GM13976 (cell line): ENCODE results near the gene NCAPG2.

Experiments used
- DNase-seq: peaks from one replicate; pipeline ENCODE4 v3.0.0; 2012; ENCODE audit warnings: low spot score
- in situ Hi-C: fragments of 300-500 bp; cut with MboI; formaldehyde crosslinking; loops from one replicate; pipeline ENCODE4 v1.12.0; 2022; ENCODE audit warnings: low sequenced_read_pairs, mixed read lengths, inconsistent platforms; ENCODE audit not compliant: unreplicated experiment
- TF ChIP-seq, protein P1 (sequence below): IDR thresholded peaks from 2 replicates; pipeline ENCODE4 v1.5.1; 2012; ENCODE audit warnings: borderline replicate concordance, mild to moderate bottlenecking; ENCODE audit not compliant: insufficient read depth; ENCODE audit errors: extremely low read depth, missing control alignments, control extremely low read depth

Gene NCAPG2

DNA sequence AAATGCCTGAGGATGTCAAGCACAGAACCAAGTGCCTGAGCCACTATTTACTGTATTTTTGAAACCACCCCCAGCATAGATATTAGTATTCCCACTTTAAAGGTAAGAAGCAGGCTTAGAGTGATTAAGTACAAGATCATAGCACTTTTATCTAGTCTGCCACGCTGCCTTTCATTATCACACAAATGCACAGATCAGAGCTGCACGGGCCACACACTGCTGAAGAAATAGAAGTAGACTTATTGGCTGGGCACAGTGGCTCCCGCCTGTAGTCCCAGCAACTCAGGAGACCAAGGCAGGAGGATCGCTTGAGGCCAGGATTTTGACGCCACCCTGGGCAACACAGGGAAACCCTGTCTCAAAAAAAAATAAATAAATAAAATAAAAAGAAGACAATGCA lies 38.2 kb downstream of the NCAPG2 start:
- in situ Hi-C loops = no loop called here
- TF ChIP-seq, protein P1, sequence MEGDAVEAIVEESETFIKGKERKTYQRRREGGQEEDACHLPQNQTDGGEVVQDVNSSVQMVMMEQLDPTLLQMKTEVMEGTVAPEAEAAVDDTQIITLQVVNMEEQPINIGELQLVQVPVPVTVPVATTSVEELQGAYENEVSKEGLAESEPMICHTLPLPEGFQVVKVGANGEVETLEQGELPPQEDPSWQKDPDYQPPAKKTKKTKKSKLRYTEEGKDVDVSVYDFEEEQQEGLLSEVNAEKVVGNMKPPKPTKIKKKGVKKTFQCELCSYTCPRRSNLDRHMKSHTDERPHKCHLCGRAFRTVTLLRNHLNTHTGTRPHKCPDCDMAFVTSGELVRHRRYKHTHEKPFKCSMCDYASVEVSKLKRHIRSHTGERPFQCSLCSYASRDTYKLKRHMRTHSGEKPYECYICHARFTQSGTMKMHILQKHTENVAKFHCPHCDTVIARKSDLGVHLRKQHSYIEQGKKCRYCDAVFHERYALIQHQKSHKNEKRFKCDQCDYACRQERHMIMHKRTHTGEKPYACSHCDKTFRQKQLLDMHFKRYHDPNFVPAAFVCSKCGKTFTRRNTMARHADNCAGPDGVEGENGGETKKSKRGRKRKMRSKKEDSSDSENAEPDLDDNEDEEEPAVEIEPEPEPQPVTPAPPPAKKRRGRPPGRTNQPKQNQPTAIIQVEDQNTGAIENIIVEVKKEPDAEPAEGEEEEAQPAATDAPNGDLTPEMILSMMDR = no peak

DNA sequence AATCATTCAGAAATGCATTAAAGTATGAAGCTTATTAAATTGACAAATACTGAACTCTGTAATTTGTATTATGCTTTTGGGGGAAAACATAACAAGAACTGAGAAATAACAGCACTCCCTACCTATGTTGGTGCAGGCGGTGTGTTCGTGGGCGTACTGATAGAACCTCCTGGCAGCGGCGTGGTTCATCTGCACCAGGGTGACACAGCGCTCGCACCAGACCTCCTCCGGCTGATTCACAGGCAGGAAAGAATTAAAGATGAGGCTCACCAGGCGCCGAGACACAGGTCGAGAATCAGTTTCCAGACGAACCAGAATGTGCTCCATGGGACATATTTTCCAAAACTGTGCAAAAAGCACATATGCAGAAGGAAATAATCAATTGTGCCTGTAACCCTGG lies 40.2 kb downstream of the NCAPG2 start:
- DNase-seq = no peak
- in situ Hi-C loops = no loop called here
- TF ChIP-seq, protein P1 = no peak

More for the DNA sequence above, 38.2 kb downstream of the NCAPG2 start:
- DNase-seq = no peak

DNA sequence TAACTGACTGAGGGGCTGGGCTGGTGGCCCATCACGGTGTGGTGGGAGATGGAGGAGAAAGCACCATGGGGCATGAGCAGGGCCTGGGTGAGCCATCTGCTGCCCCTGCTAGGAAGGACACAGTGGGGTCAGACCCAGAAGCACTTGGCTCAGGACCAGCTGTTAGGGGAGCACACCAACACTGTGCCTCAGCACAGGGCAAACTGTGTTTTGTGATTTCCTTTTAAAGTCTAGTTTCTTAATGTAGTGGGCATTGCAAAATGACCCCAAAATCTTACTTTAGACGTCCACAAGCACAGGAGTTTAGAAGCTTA lies 41.2 kb downstream of the NCAPG2 start:
- in situ Hi-C loops = no loop called here
- TF ChIP-seq, protein P1 = no peak
- no peak for DNase-seq

DNA sequence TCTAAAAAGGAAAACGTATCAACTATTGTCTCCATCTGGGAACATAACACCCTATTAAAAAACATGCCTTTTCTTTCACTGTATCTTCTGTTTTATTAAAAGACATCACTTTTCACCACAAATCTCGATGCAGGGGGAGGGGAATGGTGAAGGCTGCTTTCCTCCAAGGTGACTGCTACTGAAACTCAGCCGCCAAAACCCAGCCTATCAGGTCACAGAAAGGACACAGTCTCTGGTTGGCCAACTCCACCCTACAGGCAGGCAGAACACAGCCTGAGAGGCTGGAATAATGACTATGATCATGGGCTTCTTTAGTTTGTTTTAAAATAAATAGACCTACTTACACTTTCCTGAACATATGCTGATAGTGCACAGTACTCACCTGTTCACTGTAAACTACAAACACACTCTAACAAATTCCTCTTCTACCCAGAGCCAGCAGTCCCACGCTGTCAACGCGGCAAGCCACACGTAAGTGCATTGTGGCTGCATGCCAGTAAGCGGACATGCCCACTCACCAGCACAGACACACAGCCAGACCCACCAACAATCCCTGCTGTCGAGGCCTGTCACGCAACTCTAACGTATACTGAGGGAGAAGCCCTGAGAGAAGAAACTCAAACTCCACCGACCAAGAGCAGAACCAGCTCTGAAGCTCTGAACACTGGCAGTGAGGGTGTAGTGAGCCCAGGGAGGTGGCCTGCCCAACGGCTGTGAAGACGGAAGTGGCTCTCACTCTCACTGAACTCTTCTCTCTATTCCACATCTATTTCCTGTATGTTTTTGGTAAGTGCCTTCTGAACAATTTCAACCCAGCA lies 41.8 kb downstream of the NCAPG2 start:
- in situ Hi-C loops = no loop called here
- no peak for DNase-seq
- TF ChIP-seq, protein P1 = no peak

DNA sequence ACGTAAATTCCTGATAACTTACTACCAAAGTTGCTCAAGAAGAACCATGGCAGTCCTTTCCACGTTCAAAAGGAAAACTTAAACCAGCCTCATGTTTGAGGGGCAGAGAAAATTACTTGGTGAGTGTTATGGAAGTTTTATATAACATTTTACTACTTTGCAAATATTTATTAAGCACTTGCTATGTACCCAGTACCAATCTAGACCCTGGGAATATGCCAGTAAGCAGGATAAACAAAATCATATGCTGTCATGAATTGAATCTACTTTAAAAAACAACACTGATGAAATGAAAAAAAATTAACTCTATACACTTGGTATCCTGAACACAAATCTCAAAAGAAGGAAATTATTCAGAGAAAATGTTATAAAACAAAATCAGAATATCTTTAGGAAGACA lies 46.1 kb downstream of the NCAPG2 start:
- in situ Hi-C loops = no loop called here
- TF ChIP-seq, protein P1 = no peak
- DNase-seq = no peak

DNA sequence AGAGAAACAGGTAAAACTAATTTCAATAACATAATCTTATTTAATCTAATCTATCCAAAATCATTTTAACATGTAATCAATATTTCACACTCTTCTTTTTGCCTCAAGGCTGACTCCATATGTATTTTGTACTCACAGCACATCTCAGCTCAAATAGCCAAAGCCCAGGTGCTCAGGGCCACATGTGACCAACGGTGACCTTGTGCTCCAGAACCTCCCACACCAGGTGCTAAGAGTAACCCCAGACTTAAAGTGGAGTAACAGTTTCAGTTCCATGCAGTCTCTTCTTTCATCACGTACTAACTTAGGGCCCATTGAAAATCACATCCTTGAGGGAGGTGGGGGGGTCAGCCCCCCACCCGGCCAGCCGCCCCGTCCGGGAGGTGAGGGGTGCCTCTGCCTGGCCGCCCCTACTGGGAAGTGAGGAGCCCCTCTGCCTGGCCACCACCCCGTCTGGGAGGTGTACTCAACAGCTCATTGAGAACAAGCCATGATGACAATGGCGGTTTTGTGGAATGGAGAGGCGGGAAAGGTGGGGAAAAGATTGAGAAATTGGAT lies 47.3 kb downstream of the NCAPG2 start:
- TF ChIP-seq, protein P1 = no peak
- peak; percentile 61 for DNase-seq
- in situ Hi-C loops = no loop called here
